Right lobe of liver (tissue), 6 donors: ENCODE measurements around the gene PPARA. TPM values are rescaled to one million over a fixed set of nuclear protein-coding genes. Genes with fewer than 3 reads are reported as not detected.

Source experiments
- ATAC-seq, 4 donors: fragments of 200-7000 bp; cut with Tn5 transposase; one replicate each; pipeline ENCODE4 v1.9.1; 2020; ENCODE audit warnings: mild to moderate bottlenecking in 4 of 4, moderate library complexity in 4 of 4
- DNase-seq, 3 donors: peaks; one replicate each; pipeline ENCODE4 v3.0.0-alpha.2; 2020
- H3K27ac ChIP-seq, 3 donors: fragments of 200-600 bp; one replicate each; pipeline ENCODE4 v1.8.0; 2022
- H3K27me3 ChIP-seq, 2 donors: fragments of 200-600 bp; one replicate each; pipeline ENCODE4 v1.8.0; 2022
- H3K36me3 ChIP-seq, 4 donors: fragments of 200-600 bp; sonication (generic) in 1 of 4; one replicate each; pipeline versions ENCODE4 v1.5.1 to v1.8.0; 2017 to 2022; ENCODE audit warnings: control low read depth in 1 of 4
- H3K4me1 ChIP-seq, 4 donors: fragments of 200-600 bp; sonication (generic) in 1 of 4; one replicate each; pipeline versions ENCODE4 v1.5.1 to v1.8.0; 2017 to 2022; ENCODE audit warnings: control low read depth in 1 of 4
- H3K4me3 ChIP-seq, 3 donors: fragments of 200-600 bp; one replicate each; pipeline ENCODE4 v1.8.0; 2022
- H3K9me3 ChIP-seq, 4 donors: fragments of 200-600 bp; sonication (generic) in 1 of 4; one replicate each; pipeline versions ENCODE4 v1.5.1 to v1.8.0; 2017 to 2022; ENCODE audit warnings: control low read depth in 1 of 4
- CTCF ChIP-seq, 4 donors: fragments of 200-600 bp in 3 of 4; fragments of 450-650 bp in 1 of 4; IDR thresholded peaks; one replicate each; pipeline versions ENCODE4 v1.5.1 to v1.8.0; 2016 to 2022; ENCODE audit warnings: antibody characterized with exemption in 4 of 4, mild to moderate bottlenecking in 2 of 4
- POLR2A ChIP-seq: fragments of 450-650 bp; IDR thresholded peaks from one replicate; pipeline ENCODE4 v1.6.1; 2017; ENCODE audit warnings: antibody characterized with exemption, mild to moderate bottlenecking
- WGBS: methylation state at CpG from one replicate; pipeline ENCODE4 v1.1.6; 2018; ENCODE audit warnings: low coverage, low lambda C conversion rate; ENCODE audit not compliant: insufficient coverage; ENCODE audit errors: missing lambda C conversion rate; 5-methylcytosine and 5-hydroxymethylcytosine counted together
- intact Hi-C, 2 donors: fragments of 100-400 bp; cut with DNase I; formaldehyde crosslinking; loops; one replicate each; pipeline versions ENCODE4 v1.11.2 to v1.14.1; 2022
- total RNA-seq, 6 experiments: library from RNA; depleted of rRNA in 2 of 6; stranded (reverse); fragments of >200 nt in 2 of 6; fragmentation: NEBNext Ultra II Directional in 3 of 6; extraction: Animal tissue kit (Norgen Biotek cat#: 25700) in 3 of 6; gene quantifications; one replicate each; pipeline versions ENCODE4 v1.1.0 to v1.2.4, GENCODE V29; 2016 to 2023
- donor health status: DM: no; HTN: yes; CAD: no.
- donor health status: DM: no; HTN: no; CAD: no.
- donor health status: DM: no; HTN: no; CAD: no.
- donor health status: DM: no; HTN: yes; CAD: no.
- donor health status: DM: no; HTN: yes; CAD: no.

The PPARA gene
- total RNA-seq, 6 experiments from 2014 or later = 64.4 to 152 (median 95.1) TPM

- intact Hi-C loops = loop anchor here (5.0 kb wide), 1 partner anchor 190 kb away; no protein-coding TSS in a partner anchor
- H3K9me3 ChIP-seq = no peaks in the 10 kb centered on the region
- peaks cover 0 to 19% (median 9%) of the 10 kb centered on the region in 4 donors for H3K4me1 ChIP-seq
- ATAC-seq (peak; percentile 26 to 53 (median 50)), DNase-seq (peak; percentile 76 to 81 (median 79))
- WGBS = 56% methylated on average over 8 of the region's 24 CpGs
- H3K4me3 ChIP-seq = no peak overlapping the region
- H3K27me3 ChIP-seq = no peaks in the 10 kb centered on the region
- TF ChIP-seq CTCF (IDR thresholded peaks at IDR 0.05) (peak; percentile 90 to 96 (median 94)), POLR2A (no peak)
- H3K27ac ChIP-seq = no peak overlapping the region
- no peaks in the 10 kb centered on the region for H3K36me3 ChIP-seq
Observed at GRCh38 chr22:46122511-46122971, 27.8 kb upstream of the PPARA start.

GRCh38 chr22:46122980-46123693 is 27.2 kb upstream of the PPARA start:
- TF ChIP-seq CTCF (IDR thresholded peaks at IDR 0.05) (no peak), POLR2A (no peak)
- WGBS = 33% methylated on average over 2 of the region's 19 CpGs
- ATAC-seq = no peak

GRCh38 chr22:46123694-46124382 is 26.5 kb upstream of the PPARA start:
- ATAC-seq (no peak), DNase-seq (no peak)
- intact Hi-C loops = loop anchor here (5.0 kb wide), 1 partner anchor 188 kb away; no protein-coding TSS in a partner anchor
- Histone ChIP-seq H3K36me3 (no peaks in the 10 kb centered on the region), H3K27me3 (no peaks in the 10 kb centered on the region), H3K9me3 (no peaks in the 10 kb centered on the region), H3K4me3 (no peak overlapping the region), H3K27ac (no peak overlapping the region), H3K4me1 (peaks cover 0 to 22% (median 9%) of the 10 kb centered on the region in 4 donors)
- TF ChIP-seq CTCF (IDR thresholded peaks at IDR 0.05) (no peak), POLR2A (no peak)
- no CpG with 5 or more reads among the region's 15 CpGs for WGBS

More at GRCh38 chr22:46122980-46123693, 27.2 kb upstream of the PPARA start:
- Histone ChIP-seq H3K36me3 (no peaks in the 10 kb centered on the region), H3K4me1 (peaks cover 0 to 19% (median 9%) of the 10 kb centered on the region in 4 donors), H3K9me3 (no peaks in the 10 kb centered on the region), H3K27me3 (no peaks in the 10 kb centered on the region), H3K4me3 (no peak overlapping the region), H3K27ac (no peak overlapping the region)
- intact Hi-C loops = loop anchor here (5.0 kb wide), 1 partner anchor 189 kb away; no protein-coding TSS in a partner anchor
- DNase-seq = no peak

GRCh38 chr22:46124383-46125144 is 25.8 kb upstream of the PPARA start:
- Histone ChIP-seq H3K4me3 (no peak overlapping the region), H3K27me3 (no peaks in the 10 kb centered on the region), H3K27ac (no peak overlapping the region), H3K9me3 (no peaks in the 10 kb centered on the region), H3K4me1 (peaks cover 0 to 29% (median 12%) of the 10 kb centered on the region in 4 donors), H3K36me3 (no peaks in the 10 kb centered on the region)
- 87% methylated on average over 9 of the region's 12 CpGs for WGBS
- ATAC-seq = no peak
- no peak for DNase-seq
- TF ChIP-seq CTCF (IDR thresholded peaks at IDR 0.05) = no peak
- TF ChIP-seq POLR2A = no peak
- intact Hi-C loops = loop anchor here (5.0 kb wide), 1 partner anchor 188 kb away; no protein-coding TSS in a partner anchor
